Hepatocyte (in vitro differentiated cells): ENCODE results near the gene SIGLEC12.

Experiments used
- EZH2 ChIP-seq: fragments of 200-600 bp; sonication (generic); IDR thresholded peaks from 2 replicates; pipeline ENCODE4 v1.6.1; 2016; ENCODE audit warnings: antibody characterized with exemption, mild to moderate bottlenecking, borderline replicate concordance
- EZH2phosphoT487 ChIP-seq: fragments of 200-600 bp; sonication (generic); IDR thresholded peaks from one replicate; pipeline ENCODE4 v1.6.1; 2018; ENCODE audit warnings: antibody characterized with exemption, mild to moderate bottlenecking, low read depth, moderate library complexity; ENCODE audit not compliant: unreplicated experiment, severe bottlenecking
- TF ChIP-seq, protein P1 (sequence below): fragments of 200-600 bp; sonication (generic); IDR thresholded peaks from 2 replicates; pipeline ENCODE4 v1.5.1; 2016; ENCODE audit warnings: antibody characterized with exemption, mild to moderate bottlenecking; ENCODE audit not compliant: poor library complexity

DNA sequence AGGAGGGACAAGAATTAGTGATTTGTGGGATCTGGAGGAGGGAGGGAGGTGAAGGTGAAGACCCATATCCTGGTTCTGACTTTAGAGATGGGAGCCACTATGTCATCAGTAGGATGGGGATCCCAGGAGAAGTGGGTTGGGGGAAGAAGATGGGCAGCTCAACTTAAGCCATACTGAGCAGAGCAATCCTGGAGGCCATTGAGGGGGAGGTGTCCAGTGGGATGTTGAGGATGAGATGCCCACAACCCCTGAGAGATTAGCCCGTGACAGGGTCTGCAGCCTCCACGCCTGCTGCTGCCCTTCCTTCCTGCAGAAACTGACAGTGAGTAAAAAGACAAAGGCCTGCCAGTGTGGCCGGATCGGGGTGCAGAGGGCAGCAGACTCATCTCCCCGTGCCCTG, 41.1 kb upstream of the SIGLEC12 start:
- TF ChIP-seq, protein P1, sequence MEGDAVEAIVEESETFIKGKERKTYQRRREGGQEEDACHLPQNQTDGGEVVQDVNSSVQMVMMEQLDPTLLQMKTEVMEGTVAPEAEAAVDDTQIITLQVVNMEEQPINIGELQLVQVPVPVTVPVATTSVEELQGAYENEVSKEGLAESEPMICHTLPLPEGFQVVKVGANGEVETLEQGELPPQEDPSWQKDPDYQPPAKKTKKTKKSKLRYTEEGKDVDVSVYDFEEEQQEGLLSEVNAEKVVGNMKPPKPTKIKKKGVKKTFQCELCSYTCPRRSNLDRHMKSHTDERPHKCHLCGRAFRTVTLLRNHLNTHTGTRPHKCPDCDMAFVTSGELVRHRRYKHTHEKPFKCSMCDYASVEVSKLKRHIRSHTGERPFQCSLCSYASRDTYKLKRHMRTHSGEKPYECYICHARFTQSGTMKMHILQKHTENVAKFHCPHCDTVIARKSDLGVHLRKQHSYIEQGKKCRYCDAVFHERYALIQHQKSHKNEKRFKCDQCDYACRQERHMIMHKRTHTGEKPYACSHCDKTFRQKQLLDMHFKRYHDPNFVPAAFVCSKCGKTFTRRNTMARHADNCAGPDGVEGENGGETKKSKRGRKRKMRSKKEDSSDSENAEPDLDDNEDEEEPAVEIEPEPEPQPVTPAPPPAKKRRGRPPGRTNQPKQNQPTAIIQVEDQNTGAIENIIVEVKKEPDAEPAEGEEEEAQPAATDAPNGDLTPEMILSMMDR: no peak
- TF ChIP-seq EZH2 (no peak), EZH2phosphoT487 (no peak)
